DND-41 (cell line): ENCODE results near the gene IL17RE.

Experiments
- ATAC-seq: fragments of 200-7000 bp; cut with Tn5 transposase; 3 replicates; pipeline ENCODE4 v1.9.1; 2021; ENCODE audit warnings: low read depth; ENCODE audit not compliant: insufficient read depth
- DNase-seq: peaks from one replicate; pipeline ENCODE4 v3.0.0-alpha.2; 2020
- H2AFZ ChIP-seq: 2 replicates; pipeline ENCODE4 v1.6.0; 2012; ENCODE audit warnings: low read depth, low read length
- H3K27ac ChIP-seq: 2 replicates; pipeline ENCODE4 v1.5.1; 2012; ENCODE audit warnings: low read length, inconsistent platforms
- H3K27me3 ChIP-seq: fragments of 200-600 bp; sonication (generic); 2 replicates; pipeline ENCODE4 v1.6.0; 2012; ENCODE audit warnings: low read length, mild to moderate bottlenecking, inconsistent platforms; ENCODE audit not compliant: insufficient read depth, poor library complexity
- H3K36me3 ChIP-seq: 2 replicates; pipeline ENCODE4 v1.5.1; 2012; ENCODE audit warnings: low read length, inconsistent platforms; ENCODE audit not compliant: insufficient read depth
- H3K4me1 ChIP-seq: 2 replicates; pipeline ENCODE4 v1.5.1; 2012; ENCODE audit warnings: mild to moderate bottlenecking, low read length; ENCODE audit not compliant: insufficient read depth
- H3K4me2 ChIP-seq: 2 replicates; pipeline ENCODE4 v1.6.0; 2012; ENCODE audit warnings: mild to moderate bottlenecking, moderate library complexity, low read length, inconsistent platforms; ENCODE audit not compliant: insufficient read depth
- H3K4me3 ChIP-seq, 2 experiments: fragments of 200-600 bp in 1 of 2; shearing (Covaris generic) in 1 of 2; 2 replicates each; pipeline ENCODE4 v1.5.1; 2012 to 2016; ENCODE audit warnings: inconsistent platforms in 2 of 2, low read length in 2 of 2, mild to moderate bottlenecking in 2 of 2, low read depth in 1 of 2, moderate library complexity in 1 of 2
- H3K79me2 ChIP-seq: 2 replicates; pipeline ENCODE4 v1.6.0; 2012; ENCODE audit warnings: low read length, inconsistent platforms; ENCODE audit not compliant: insufficient read depth
- H3K9ac ChIP-seq: 2 replicates; pipeline ENCODE4 v1.6.0; 2012; ENCODE audit warnings: low read depth, mild to moderate bottlenecking, inconsistent platforms, low read length, moderate library complexity
- H3K9me3 ChIP-seq: 2 replicates; pipeline ENCODE4 v1.5.1; 2012; ENCODE audit warnings: low read length, moderate library complexity, mild to moderate bottlenecking, inconsistent platforms; ENCODE audit not compliant: insufficient read depth, severe bottlenecking
- H4K20me1 ChIP-seq: 2 replicates; pipeline ENCODE4 v1.6.0; 2012; ENCODE audit warnings: low read length; ENCODE audit not compliant: insufficient read depth
- EZH2 ChIP-seq: IDR thresholded peaks from 3 replicates; pipeline ENCODE4 v1.6.1; 2012; ENCODE audit warnings: borderline replicate concordance, low read depth, mild to moderate bottlenecking, moderate library complexity, low read length, inconsistent platforms; ENCODE audit not compliant: severe bottlenecking
- TF ChIP-seq, protein P1 (sequence below): IDR thresholded peaks from 2 replicates; pipeline ENCODE4 v1.5.1; 2012; ENCODE audit warnings: borderline replicate concordance, low read length, moderate library complexity, mild to moderate bottlenecking; ENCODE audit not compliant: poor library complexity, severe bottlenecking; ENCODE audit errors: extremely low read depth

Gene IL17RE

DNA sequence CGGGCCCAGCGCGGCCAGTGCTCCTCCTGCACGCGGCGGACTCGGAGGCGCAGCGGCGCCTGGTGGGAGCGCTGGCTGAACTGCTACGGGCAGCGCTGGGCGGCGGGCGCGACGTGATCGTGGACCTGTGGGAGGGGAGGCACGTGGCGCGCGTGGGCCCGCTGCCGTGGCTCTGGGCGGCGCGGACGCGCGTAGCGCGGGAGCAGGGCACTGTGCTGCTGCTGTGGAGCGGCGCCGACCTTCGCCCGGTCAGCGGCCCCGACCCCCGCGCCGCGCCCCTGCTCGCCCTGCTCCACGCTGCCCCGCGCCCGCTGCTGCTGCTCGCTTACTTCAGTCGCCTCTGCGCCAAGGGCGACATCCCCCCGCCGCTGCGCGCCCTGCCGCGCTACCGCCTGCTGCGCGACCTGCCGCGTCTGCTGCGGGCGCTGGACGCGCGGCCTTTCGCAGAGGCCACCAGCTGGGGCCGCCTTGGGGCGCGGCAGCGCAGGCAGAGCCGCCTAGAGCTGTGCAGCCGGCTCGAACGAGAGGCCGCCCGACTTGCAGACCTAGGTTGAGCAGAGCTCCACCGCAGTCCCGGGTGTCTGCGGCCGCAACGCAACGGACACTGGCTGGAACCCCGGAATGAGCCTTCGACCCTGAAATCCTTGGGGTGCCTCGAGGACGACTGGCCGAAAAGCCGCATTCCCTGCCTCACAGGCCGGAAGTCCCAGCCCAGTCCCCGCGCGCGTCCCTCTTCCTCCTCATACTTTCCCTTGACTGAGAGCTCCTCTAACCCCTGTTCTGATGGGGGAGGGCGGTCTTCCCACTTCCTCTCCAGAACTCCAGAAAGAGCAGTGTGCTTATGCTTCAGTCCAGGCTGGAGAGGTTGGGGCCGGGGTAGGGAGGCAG lies 12.8 kb downstream of the IL17RE start:
- peak; percentile 39 for ATAC-seq
- no peak overlapping the region for H3K27ac ChIP-seq
- H3K9me3 ChIP-seq = no peaks in the 10 kb centered on the region
- H2AFZ ChIP-seq = peak overlapping the region; percentile 53
- H4K20me1 ChIP-seq = no peaks in the 10 kb centered on the region
- H3K4me3 ChIP-seq = peak overlapping the region in 1 of 2 experiments; percentile 31; a peak in 2 of 4 replicates
- no peaks in the 10 kb centered on the region for H3K79me2 ChIP-seq
- H3K36me3 ChIP-seq = no peaks in the 10 kb centered on the region
- H3K9ac ChIP-seq = peak overlapping the region; percentile 35; the same call in 1 of the 2 replicates
- DNase-seq = no peak
- peaks cover 6% of the 10 kb centered on the region for H3K27me3 ChIP-seq
- peak overlapping the region; percentile 61 for H3K4me2 ChIP-seq
- peaks cover 21% of the 10 kb centered on the region for H3K4me1 ChIP-seq
- TF ChIP-seq, protein P1, sequence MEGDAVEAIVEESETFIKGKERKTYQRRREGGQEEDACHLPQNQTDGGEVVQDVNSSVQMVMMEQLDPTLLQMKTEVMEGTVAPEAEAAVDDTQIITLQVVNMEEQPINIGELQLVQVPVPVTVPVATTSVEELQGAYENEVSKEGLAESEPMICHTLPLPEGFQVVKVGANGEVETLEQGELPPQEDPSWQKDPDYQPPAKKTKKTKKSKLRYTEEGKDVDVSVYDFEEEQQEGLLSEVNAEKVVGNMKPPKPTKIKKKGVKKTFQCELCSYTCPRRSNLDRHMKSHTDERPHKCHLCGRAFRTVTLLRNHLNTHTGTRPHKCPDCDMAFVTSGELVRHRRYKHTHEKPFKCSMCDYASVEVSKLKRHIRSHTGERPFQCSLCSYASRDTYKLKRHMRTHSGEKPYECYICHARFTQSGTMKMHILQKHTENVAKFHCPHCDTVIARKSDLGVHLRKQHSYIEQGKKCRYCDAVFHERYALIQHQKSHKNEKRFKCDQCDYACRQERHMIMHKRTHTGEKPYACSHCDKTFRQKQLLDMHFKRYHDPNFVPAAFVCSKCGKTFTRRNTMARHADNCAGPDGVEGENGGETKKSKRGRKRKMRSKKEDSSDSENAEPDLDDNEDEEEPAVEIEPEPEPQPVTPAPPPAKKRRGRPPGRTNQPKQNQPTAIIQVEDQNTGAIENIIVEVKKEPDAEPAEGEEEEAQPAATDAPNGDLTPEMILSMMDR = no peak
- TF ChIP-seq EZH2 = peak; percentile 58

- TF ChIP-seq, protein P1 = no peak
- no peak for TF ChIP-seq EZH2
- H3K9ac ChIP-seq = peak overlapping the region; percentile 43; the same call in 1 of the 2 replicates
- H3K27me3 ChIP-seq = peaks cover 6% of the 10 kb centered on the region
- H3K4me1 ChIP-seq = peaks cover 21% of the 10 kb centered on the region
- no peaks in the 10 kb centered on the region for H3K9me3 ChIP-seq
- H4K20me1 ChIP-seq = no peaks in the 10 kb centered on the region
- H3K36me3 ChIP-seq = no peaks in the 10 kb centered on the region
- H3K27ac ChIP-seq = no peak overlapping the region
- H2AFZ ChIP-seq = peak overlapping the region; percentile 66
- no peak for DNase-seq
- peak overlapping the region in 1 of 2 experiments; percentile 50; a peak in 2 of 4 replicates for H3K4me3 ChIP-seq
- peak overlapping the region; percentile 62 for H3K4me2 ChIP-seq
- no peaks in the 10 kb centered on the region for H3K79me2 ChIP-seq
- peak; percentile 4; the same call in 1 of the 3 replicates for ATAC-seq
These were observed 13.7 kb downstream of the IL17RE start for GRCh38 chr3:9916346-9916733.

- Histone ChIP-seq H4K20me1 (no peaks in the 10 kb centered on the region), H3K4me3 (peak within 1 kb of the TSS in 1 of 2 experiments; percentile 50; a peak in 2 of 4 replicates), H3K27me3 (peaks cover 6% of the 10 kb centered on the region), H3K79me2 (no peaks in the 10 kb centered on the region), H3K9ac (peak within 1 kb of the TSS; percentile 43), H2AFZ (peak within 1 kb of the TSS; percentile 66), H3K9me3 (no peaks in the 10 kb centered on the region), H3K4me2 (peak within 1 kb of the TSS; percentile 62), H3K27ac (peak within 1 kb of the TSS; percentile 18; the same call in 1 of the 2 replicates), H3K4me1 (peaks cover 21% of the 10 kb centered on the region), H3K36me3 (no peaks in the 10 kb centered on the region)
- DNase-seq = peak; percentile 63
- TF ChIP-seq EZH2 = no peak
- TF ChIP-seq, protein P1 = no peak
- ATAC-seq = peak; percentile 81
These were observed 14.4 kb downstream of the IL17RE start, which contains the start of gene IL17RC for GRCh38 chr3:9916734-9917680. Gene IL17RC (plus strand): TSS chr3:9917098. CDS start chr3:9917316, 218 bp downstream.
